HuH-7.5 (cell line): ENCODE data around the gene WDFY2.
"Not testable (repeated sequence)": the region's sequence is repeated elsewhere in the genome, so short reads cannot be mapped to it uniquely, and the experiment has no call there.

Source experiments
- DNase-seq: peaks from one replicate; pipeline ENCODE4 v3.0.0; 2011; ENCODE audit warnings: low spot score

The WDFY2 gene

GRCh38 chr13:51564252-51564651 lies 20.0 kb upstream of the WDFY2 start:
- DNase-seq, result no peak

- DNase-seq, result no peak
Observed at GRCh38 chr13:51564671-51565070, 19.6 kb upstream of the WDFY2 start.

- DNase-seq, result not testable (repeated sequence)
Observed at GRCh38 chr13:51569001-51569400, 15.3 kb upstream of the WDFY2 start.

- no peak for DNase-seq
Observed at GRCh38 chr13:51576754-51577153, 7.5 kb upstream of the WDFY2 start.

GRCh38 chr13:51577690-51578089 lies 6.6 kb upstream of the WDFY2 start:
- no peak for DNase-seq

- no peak for DNase-seq
Observed at GRCh38 chr13:51579676-51580075, 4.6 kb upstream of the WDFY2 start.

GRCh38 chr13:51581148-51581820 lies 3.0 kb upstream of the WDFY2 start:
- no peak for DNase-seq

- DNase-seq, result no peak
Observed at GRCh38 chr13:51583469-51583874, 790 bp upstream of the WDFY2 start.

GRCh38 chr13:51584731-51585672 lies 740 bp downstream of the WDFY2 start:
- peak; percentile 29 for DNase-seq

GRCh38 chr13:51585696-51586095 lies 1.4 kb downstream of the WDFY2 start:
- DNase-seq, result no peak

GRCh38 chr13:51587372-51587771 lies 3.1 kb downstream of the WDFY2 start:
- DNase-seq, result no peak

GRCh38 chr13:51588406-51588949 lies 4.2 kb downstream of the WDFY2 start:
- no peak for DNase-seq

GRCh38 chr13:51589793-51590192 lies 5.5 kb downstream of the WDFY2 start:
- DNase-seq, result no peak

GRCh38 chr13:51590231-51590970 lies 6.1 kb downstream of the WDFY2 start:
- DNase-seq, result no peak

GRCh38 chr13:51590971-51591627 lies 6.8 kb downstream of the WDFY2 start:
- no peak for DNase-seq

- not testable (repeated sequence) for DNase-seq
Observed at GRCh38 chr13:51591938-51592337, 7.7 kb downstream of the WDFY2 start.

GRCh38 chr13:51594432-51594831 lies 10.2 kb downstream of the WDFY2 start:
- DNase-seq, result no peak

GRCh38 chr13:51595416-51595815 lies 11.2 kb downstream of the WDFY2 start:
- DNase-seq, result no peak

GRCh38 chr13:51596541-51596940 lies 12.3 kb downstream of the WDFY2 start:
- no peak for DNase-seq

- no peak for DNase-seq
Observed at GRCh38 chr13:51599444-51600176, 15.3 kb downstream of the WDFY2 start.

GRCh38 chr13:51600703-51601102 lies 16.4 kb downstream of the WDFY2 start:
- no peak for DNase-seq
